ENCODE results near the gene LRRC43. TPM values are rescaled to one million over a fixed set of nuclear protein-coding genes. Genes with fewer than 3 reads are reported as not detected.
A peak's percentile ranks its signal among the peaks of the same experiment; 100 is the strongest.

Gene LRRC43
- total RNA-seq, 1 donor: 1.7 TPM

DNA sequence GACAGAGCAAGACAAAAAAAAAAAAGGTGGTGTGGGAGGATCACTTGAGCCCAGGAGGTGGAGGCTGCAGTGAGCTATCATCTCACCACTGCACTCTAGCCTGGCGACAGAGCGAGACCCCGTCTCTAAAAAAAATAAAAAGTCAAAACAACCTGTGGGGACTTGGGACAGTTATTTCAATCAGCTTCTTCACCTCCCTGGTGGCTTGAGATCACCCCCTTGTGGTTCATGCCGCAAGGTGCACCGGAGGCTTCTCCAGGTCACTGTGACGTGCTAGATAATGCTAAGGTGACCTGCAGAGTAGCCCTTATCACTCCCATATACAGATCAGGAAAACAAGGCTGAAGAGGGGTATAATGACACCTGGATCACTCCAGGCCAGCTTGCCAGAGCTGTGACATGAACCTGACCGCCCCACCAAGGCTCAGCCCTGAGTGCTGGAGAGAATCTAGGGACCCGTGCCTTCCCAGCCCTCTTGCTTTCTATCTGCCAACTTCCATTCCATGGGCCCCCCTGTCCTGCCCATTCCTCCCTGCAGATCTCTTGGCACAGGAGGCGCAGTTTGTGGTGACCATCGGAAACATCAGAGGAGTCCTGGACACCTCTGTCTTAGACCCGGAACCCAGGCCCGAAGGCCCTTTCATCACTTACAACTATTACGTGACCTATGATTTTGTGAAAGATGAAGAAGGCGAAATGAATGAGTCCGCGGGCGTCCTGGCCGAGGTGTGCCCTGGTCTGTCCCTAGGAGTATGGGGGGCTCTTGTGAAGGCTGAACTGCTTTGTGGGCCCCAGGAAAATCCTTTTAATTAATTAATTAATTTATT lies 8.1 kb downstream of the LRRC43 start:
- no peak overlapping the region for H3K4me3 ChIP-seq (ENCODE audit: low read depth, low read length)
- TF ChIP-seq, protein P1, sequence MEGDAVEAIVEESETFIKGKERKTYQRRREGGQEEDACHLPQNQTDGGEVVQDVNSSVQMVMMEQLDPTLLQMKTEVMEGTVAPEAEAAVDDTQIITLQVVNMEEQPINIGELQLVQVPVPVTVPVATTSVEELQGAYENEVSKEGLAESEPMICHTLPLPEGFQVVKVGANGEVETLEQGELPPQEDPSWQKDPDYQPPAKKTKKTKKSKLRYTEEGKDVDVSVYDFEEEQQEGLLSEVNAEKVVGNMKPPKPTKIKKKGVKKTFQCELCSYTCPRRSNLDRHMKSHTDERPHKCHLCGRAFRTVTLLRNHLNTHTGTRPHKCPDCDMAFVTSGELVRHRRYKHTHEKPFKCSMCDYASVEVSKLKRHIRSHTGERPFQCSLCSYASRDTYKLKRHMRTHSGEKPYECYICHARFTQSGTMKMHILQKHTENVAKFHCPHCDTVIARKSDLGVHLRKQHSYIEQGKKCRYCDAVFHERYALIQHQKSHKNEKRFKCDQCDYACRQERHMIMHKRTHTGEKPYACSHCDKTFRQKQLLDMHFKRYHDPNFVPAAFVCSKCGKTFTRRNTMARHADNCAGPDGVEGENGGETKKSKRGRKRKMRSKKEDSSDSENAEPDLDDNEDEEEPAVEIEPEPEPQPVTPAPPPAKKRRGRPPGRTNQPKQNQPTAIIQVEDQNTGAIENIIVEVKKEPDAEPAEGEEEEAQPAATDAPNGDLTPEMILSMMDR (IDR thresholded peaks at IDR 0.05; ENCODE audit: insufficient read depth, low read depth, low read length): peak; percentile 89
- DNase-seq (ENCODE audit: low read depth): peak; percentile 59

DNA sequence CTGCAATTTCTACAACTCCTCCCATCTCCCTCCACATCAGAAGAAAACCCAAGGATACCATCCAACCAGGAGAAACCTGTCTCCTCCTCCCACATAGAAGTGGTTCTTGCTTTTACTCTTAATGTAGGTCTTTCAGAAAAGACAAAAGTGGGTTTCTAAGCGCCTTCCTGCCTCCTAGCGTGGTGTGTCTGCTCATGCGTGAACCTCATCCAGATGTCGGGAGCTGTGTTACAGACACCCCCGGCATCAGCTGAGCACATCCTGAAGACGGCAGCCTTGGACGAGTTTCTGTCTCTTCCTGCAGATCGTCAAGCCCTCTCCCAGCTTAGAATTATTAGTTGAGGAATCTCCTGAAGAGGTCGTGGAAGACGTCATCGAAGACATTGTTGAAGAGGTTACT lies 9.5 kb downstream of the LRRC43 start:
- TF ChIP-seq, protein P1 (IDR thresholded peaks at IDR 0.05; ENCODE audit: insufficient read depth, low read depth, low read length): no peak
- DNase-seq (ENCODE audit: low read depth): no peak
- H3K4me3 ChIP-seq (ENCODE audit: low read depth, low read length): no peak overlapping the region

DNA sequence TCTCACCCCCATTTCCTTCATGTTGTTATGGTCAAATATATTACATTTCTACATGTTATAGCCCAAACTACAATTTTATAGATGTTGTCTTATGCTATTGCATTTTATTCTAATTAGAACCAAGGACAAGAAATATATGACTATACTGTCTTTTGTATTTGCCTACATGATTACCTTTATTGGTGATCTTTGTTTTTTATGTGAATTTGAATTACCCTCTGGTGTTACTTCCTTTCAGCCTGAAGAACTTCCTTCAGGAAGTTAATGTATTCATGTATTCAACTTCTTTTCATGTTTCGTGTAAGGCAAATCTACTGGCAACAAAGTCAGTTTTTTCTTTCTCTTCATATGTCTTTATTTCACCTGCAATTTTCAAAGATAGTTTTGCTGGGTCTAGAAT lies 11.9 kb downstream of the LRRC43 start:
- DNase-seq (ENCODE audit: low read depth): no peak

DNA sequence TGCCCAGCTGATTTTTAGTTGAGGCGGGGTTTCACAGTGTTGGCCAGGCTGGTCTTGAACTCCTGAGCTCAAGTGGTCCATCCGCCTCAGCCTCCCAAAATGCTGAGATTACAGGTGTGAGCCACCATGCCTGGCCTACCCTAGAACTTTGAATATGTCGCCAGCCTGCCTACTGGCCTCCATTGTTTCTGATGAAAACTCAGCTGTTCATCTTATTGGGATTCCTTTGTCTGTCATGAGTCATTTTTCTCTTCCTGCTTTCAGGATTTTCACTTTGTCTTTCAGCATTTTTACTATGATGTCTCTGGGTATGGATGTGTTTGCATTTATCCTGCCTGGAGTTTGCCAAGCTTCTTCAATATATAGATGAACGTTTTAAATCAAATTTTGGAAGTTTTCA lies 12.5 kb downstream of the LRRC43 start:
- no peak overlapping the region for H3K4me3 ChIP-seq (ENCODE audit: low read depth, low read length)
- no peak for DNase-seq (ENCODE audit: low read depth)
- TF ChIP-seq, protein P1 (IDR thresholded peaks at IDR 0.05; ENCODE audit: insufficient read depth, low read depth, low read length): no peak

More for the DNA sequence above, 11.9 kb downstream of the LRRC43 start:
- no peak overlapping the region for H3K4me3 ChIP-seq (ENCODE audit: low read depth, low read length)
- TF ChIP-seq, protein P1 (IDR thresholded peaks at IDR 0.05; ENCODE audit: insufficient read depth, low read depth, low read length): no peak

DNA sequence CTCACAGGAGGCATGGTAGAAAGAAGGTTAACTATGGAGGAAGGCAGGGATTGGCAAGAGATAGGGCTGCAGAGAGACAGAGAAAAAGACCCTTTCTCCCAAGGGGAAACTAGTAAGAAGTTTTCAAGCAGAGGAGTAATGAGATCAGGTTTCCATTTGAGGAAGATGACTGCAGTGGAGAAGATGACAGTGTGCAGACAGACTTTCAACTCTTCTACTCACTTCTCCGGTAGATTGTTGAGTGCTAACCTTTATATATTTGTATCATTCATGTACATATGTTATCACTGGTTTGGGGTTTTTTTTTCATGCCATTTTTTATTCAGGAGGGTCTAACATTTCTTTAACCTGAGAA lies 14.7 kb downstream of the LRRC43 start:
- DNase-seq (ENCODE audit: low read depth): no peak
- no peak overlapping the region for H3K4me3 ChIP-seq (ENCODE audit: low read depth, low read length)
- TF ChIP-seq, protein P1 (IDR thresholded peaks at IDR 0.05; ENCODE audit: insufficient read depth, low read depth, low read length): no peak

DNA sequence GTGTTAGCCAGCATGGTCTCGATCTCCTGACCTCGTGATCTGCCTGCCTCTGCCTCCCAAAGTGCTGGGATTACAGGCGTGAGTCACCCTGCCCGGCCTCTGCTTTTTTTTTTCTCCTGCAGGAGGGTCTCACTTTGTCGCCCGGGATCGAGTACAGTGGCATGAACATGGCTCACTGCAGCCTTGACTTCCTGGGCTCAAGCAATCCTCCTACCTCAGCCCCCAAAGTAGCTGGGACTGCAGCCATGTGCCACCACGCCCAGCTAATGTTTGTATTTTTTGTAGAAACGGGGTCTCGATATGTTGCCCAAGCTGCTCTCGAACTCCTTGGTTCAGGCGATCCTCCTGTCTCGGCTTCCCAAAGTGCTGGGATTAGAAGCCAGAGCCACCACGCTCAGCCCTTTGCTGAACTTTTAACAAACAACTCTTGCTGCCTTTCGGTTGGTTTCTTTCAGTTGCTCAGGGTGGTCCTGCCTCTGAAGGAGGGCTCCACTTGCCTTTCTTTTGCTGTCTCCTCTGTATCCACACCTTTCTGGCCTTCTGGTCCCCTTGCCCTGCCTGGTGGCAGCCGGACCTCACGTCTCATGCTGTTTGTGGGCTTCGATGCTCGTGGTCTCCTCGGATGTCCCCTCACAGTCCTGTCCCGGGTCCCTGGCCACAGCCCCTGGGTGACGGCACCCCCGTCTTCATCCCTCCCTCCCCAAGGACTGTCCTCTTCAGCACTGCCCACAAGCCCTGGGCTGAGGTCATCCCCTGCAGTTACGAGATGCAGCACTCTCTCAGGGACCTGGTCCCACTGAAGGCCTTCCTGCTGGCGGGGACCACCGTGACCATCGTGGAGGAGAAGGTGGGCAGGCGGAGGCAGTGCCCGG lies 16.8 kb downstream of the LRRC43 start:
- TF ChIP-seq, protein P1 (IDR thresholded peaks at IDR 0.05; ENCODE audit: insufficient read depth, low read depth, low read length): no peak
- H3K4me3 ChIP-seq (ENCODE audit: low read depth, low read length): no peak overlapping the region
- DNase-seq (ENCODE audit: low read depth): no peak

All from fibroblast of villous mesenchyme (primary cell).